HS-27A (cell line): ENCODE measurements around the gene SH3PXD2A.
"Not testable (repeated sequence)": the region's sequence is repeated elsewhere in the genome, so short reads cannot be mapped to it uniquely, and the experiment has no call there.

Experiments
- DNase-seq: peaks from one replicate; pipeline ENCODE4 v3.0.0-alpha.2; 2012; ENCODE audit warnings: low read depth, missing footprints

Gene SH3PXD2A

GRCh38 chr10:103747193-103747865 is 108.0 kb downstream of the SH3PXD2A start:
- no peak for DNase-seq

- no peak for DNase-seq
These were observed 108.8 kb downstream of the SH3PXD2A start for GRCh38 chr10:103746598-103746997.

- DNase-seq: no peak
These were observed 109.8 kb downstream of the SH3PXD2A start for GRCh38 chr10:103745341-103746247.

- DNase-seq: no peak
These were observed 112.6 kb downstream of the SH3PXD2A start for GRCh38 chr10:103742824-103743223.

GRCh38 chr10:103740611-103741010 is 114.8 kb downstream of the SH3PXD2A start:
- no peak for DNase-seq

GRCh38 chr10:103739039-103739764 is 116.2 kb downstream of the SH3PXD2A start:
- DNase-seq: peak; percentile 48

- no peak for DNase-seq
These were observed 117.5 kb downstream of the SH3PXD2A start for GRCh38 chr10:103737735-103738367.

GRCh38 chr10:103736763-103737162 is 118.6 kb downstream of the SH3PXD2A start:
- DNase-seq: no peak

GRCh38 chr10:103736044-103736443 is 119.3 kb downstream of the SH3PXD2A start:
- DNase-seq: no peak

- DNase-seq: no peak
These were observed 120.6 kb downstream of the SH3PXD2A start for GRCh38 chr10:103734731-103735130.

GRCh38 chr10:103733045-103733419 is 122.3 kb downstream of the SH3PXD2A start:
- DNase-seq: no peak

GRCh38 chr10:103732339-103733044 is 122.9 kb downstream of the SH3PXD2A start:
- no peak for DNase-seq

GRCh38 chr10:103731609-103732270 is 123.6 kb downstream of the SH3PXD2A start:
- no peak for DNase-seq

GRCh38 chr10:103731026-103731425 is 124.3 kb downstream of the SH3PXD2A start:
- DNase-seq: not testable (repeated sequence)

- DNase-seq: no peak
These were observed 125.5 kb downstream of the SH3PXD2A start for GRCh38 chr10:103729851-103730250.

- no peak for DNase-seq
These were observed 127.2 kb downstream of the SH3PXD2A start for GRCh38 chr10:103727991-103728689.

GRCh38 chr10:103727546-103727963 is 127.8 kb downstream of the SH3PXD2A start:
- DNase-seq: no peak

- DNase-seq: no peak
These were observed 128.7 kb downstream of the SH3PXD2A start for GRCh38 chr10:103726637-103727036.

GRCh38 chr10:103725242-103725641 is 130.1 kb downstream of the SH3PXD2A start:
- no peak for DNase-seq

GRCh38 chr10:103724771-103725170 is 130.6 kb downstream of the SH3PXD2A start:
- DNase-seq: no peak
